ENCODE data around the gene BCAS3. TPM values are rescaled to one million over a fixed set of nuclear protein-coding genes. Genes with fewer than 3 reads are reported as not detected.

The BCAS3 gene
- total RNA-seq, 4 donors from 2014 or later = 18.7 to 37.8 (median 24.9) TPM

DNA sequence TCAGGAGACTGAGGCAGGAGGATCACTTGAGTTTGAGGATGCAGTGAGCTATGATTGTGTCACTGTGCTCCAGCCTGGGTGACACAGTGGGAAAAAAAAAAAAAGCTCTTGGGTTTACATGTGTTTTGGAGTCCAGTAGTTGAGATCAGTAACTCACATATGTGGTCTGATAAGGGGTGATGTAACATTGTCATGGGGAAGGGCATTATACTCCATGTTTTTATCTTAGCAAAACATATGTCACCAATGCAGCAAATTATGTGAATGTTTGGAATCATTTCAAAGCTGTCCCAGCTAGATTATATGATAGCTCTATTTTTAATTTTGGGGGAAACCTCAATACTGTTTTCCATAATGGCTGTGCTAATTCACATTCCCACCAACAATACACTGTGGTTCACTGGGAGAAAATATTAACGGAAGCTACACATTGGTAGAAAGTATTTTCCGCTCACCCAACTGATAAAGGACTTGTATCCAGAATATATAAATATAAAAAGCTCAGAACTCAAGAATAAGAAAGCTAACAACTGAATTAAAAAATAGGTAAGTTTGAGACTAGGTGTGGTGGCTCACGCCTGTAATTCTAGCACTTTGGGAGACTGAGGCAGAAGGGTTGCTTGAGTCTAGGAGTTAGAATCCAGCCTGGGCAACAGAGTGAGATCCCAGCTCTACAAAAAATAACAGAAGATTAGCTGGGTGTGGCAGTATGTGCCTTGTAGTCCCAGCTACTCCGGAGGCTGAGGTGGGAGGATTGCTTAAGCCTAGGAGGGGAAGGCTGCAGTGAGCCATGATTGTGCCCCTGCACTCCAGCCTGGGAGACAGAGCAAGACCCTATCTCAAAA is 497.9 kb downstream of the BCAS3 start:
- ATAC-seq (ENCODE audit: low FRiP score) (no peak), DNase-seq (ENCODE audit: low spot score) (no peak)
- no peak for TF ChIP-seq CTCF (IDR thresholded peaks at IDR 0.05)

DNA sequence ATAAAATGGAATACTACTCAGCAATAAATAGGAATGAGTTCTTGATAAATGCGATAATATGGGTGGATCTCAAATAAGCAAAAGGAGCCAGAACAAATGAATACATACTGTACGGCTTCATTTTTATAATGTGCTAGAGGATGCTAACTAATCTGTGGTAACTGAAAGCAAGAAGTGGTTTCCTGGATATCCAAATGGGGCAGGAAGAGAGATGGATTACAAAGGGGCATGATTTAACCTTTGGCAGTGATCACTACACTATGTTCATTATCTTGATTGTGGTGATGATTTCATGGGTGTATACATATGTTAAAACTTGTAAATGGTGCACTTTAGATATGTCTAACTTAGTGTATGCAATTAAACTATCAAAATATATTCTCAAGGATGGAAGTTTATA is 499.7 kb downstream of the BCAS3 start:
- DNase-seq (ENCODE audit: low spot score) (no peak), ATAC-seq (ENCODE audit: low FRiP score) (no peak)
- TF ChIP-seq CTCF (IDR thresholded peaks at IDR 0.05) = no peak

DNA sequence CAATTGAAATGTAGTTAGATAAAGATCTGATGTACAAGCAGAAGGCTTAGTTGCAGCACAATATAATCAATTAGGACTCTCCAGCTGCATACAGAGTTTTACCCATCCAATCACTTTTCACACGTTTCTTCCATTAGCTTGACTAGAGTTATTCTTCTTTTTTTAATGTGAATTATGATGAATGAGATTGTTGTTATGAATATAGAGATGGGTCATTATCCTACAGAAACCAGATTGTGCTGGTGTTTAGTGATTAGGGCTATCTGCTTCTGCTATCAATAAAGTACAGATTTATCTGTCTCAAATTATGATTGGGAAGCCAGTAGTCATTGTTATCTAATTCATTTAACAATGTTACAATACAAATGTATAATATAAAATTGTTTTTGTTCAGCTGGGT is 500.6 kb downstream of the BCAS3 start:
- ATAC-seq (ENCODE audit: low FRiP score) (no peak), DNase-seq (ENCODE audit: low spot score) (no peak)
- no peak for TF ChIP-seq CTCF (IDR thresholded peaks at IDR 0.05)

- DNase-seq (ENCODE audit: low spot score) (no peak), ATAC-seq (ENCODE audit: low FRiP score) (no peak)
- no peak for TF ChIP-seq CTCF (IDR thresholded peaks at IDR 0.05)
These were observed 501.7 kb downstream of the BCAS3 start for GRCh38 chr17:61179380-61179806.

DNA sequence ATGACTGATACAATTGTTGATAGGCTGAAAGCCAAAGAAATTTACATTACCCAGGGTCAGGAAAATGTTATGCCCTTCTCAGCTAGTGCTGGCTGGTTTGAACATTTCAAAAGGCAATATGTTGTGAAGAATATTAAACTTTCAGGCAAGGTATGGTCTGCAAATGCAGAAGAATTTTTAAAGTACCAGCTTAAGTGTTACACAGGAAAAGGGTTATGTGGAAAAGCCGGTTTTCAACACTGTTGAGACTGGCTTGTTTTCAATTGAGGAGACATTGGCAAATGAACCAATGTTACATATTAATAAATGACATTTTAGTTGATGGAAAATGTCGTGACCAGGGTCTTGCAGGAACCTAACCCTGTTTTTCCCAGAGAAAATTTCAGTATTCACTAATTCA is 506.1 kb downstream of the BCAS3 start:
- DNase-seq (ENCODE audit: low spot score) = no peak
- ATAC-seq (ENCODE audit: low FRiP score) = no peak
- no peak for TF ChIP-seq CTCF (IDR thresholded peaks at IDR 0.05)

DNA sequence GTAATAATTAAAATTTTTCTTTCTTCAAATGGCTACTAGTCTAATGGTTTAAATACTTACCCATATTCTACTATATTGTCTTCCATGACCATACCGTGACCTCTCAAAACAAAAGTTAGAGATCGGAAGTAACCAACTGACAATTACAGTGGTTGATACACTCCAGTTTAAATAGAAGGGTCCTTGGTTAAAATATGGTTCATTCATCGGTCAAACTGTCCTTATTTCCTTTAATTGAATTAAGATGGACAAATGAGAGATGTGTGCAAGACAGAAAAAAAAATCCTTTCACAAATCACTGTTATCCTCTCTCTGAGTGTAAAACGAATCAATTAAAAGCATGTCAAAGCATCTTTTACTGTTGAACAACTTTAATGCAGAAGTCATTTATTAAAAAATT is 507.7 kb downstream of the BCAS3 start:
- no peak for ATAC-seq (ENCODE audit: low FRiP score)
- TF ChIP-seq CTCF (IDR thresholded peaks at IDR 0.05) = no peak
- no peak for DNase-seq (ENCODE audit: low spot score)

GRCh38 chr17:61187038-61187437 is 509.4 kb downstream of the BCAS3 start:
- DNase-seq (ENCODE audit: low spot score) (no peak), ATAC-seq (ENCODE audit: low FRiP score) (no peak)
- TF ChIP-seq CTCF (IDR thresholded peaks at IDR 0.05) = no peak
